HG03457 (cell line): ENCODE measurements around the gene BABAM2.

Source experiments
- ATAC-seq: cut with Tn5 transposase; IDR thresholded peaks from one replicate; pipeline ENCODE4 v1.9.1; 2021; ENCODE audit warnings: moderate number of reproducible peaks; ENCODE audit not compliant: unreplicated experiment

BABAM2 gene

GRCh38 chr2:27906074-27906473 is 15.5 kb downstream of the BABAM2 start:
- no peak for ATAC-seq

GRCh38 chr2:27907547-27907946 is 17.0 kb downstream of the BABAM2 start:
- ATAC-seq: no peak

DNA sequence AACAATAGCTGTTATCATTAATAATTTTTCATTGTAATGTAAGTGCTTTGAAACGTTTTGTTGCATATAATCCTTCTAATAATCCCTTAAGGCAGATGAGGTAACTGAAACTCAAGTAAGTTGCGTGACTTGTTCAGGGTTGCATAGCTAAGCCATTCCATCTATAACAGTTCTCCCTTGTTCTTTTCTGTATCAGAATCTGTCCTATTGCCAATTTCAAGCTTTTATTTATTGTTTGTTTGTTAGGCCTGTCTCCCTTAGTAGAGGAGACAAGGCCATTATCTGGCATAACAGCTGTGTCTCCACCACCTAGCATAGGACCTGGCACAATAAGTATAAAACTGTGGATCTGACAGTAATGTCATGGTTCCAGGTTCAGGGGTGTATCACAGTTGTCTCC is 19.4 kb downstream of the BABAM2 start:
- no peak for ATAC-seq

DNA sequence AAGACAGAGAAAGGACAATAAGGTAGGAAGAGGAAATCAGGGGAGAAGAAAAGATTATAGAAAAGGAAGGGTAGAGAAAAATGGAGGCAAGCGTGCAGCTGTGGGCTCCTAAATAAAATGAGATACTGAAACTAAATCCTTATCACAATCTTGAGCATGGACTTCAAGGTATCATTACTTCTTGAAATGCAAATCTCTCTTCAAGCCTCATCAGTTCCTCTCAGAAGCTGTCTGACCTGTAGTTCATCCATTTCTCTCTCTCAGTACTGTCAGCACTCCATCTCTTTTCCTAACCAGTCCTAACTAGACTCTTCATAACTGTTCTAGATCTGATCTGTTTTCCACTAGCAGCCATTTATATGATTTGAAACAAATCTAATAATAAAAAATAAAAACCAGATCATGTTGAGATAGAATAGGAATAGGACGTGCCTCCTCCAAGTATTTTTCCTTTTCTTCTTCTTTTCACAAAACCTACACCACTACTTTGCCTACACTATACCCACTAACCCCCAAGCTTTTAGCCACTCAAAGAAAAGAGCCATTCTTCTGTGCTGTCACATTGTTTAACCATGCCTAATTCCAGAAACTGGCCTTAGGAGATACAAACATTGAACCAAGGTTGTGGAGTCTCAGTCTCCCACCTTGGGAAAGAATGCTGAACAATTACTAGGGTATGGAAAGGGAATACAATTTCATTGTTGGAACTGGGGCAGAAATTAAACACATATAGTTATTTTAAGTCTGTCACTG is 21.1 kb downstream of the BABAM2 start:
- no peak for ATAC-seq

DNA sequence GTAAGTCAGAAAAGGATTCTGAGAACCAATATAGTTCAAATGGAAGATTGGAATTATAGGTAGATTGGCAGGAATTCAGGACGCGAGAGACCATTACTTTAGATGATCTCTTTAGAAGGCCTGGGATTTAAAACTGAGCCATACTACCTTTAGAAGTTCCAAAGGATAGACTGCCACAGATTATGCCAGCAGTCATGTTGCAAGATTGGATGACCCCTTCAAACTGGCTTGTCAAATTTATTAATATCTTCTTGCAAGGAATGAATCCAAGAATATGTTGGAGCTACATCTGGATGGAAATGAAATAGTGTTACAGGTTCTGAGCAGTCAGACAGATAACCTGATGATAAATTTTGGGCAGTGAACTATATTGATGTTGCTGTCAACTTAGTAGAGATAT is 22.0 kb downstream of the BABAM2 start:
- ATAC-seq: no peak

- no peak for ATAC-seq
Observed at GRCh38 chr2:27914041-27914804, 23.7 kb downstream of the BABAM2 start.

- ATAC-seq: no peak
Observed at GRCh38 chr2:27914805-27915175, 24.3 kb downstream of the BABAM2 start.

GRCh38 chr2:27915191-27915590 is 24.7 kb downstream of the BABAM2 start:
- ATAC-seq: no peak

- no peak for ATAC-seq
Observed at GRCh38 chr2:27915874-27916273, 25.3 kb downstream of the BABAM2 start.

- ATAC-seq: no peak
Observed at GRCh38 chr2:27916293-27916995, 25.9 kb downstream of the BABAM2 start.

DNA sequence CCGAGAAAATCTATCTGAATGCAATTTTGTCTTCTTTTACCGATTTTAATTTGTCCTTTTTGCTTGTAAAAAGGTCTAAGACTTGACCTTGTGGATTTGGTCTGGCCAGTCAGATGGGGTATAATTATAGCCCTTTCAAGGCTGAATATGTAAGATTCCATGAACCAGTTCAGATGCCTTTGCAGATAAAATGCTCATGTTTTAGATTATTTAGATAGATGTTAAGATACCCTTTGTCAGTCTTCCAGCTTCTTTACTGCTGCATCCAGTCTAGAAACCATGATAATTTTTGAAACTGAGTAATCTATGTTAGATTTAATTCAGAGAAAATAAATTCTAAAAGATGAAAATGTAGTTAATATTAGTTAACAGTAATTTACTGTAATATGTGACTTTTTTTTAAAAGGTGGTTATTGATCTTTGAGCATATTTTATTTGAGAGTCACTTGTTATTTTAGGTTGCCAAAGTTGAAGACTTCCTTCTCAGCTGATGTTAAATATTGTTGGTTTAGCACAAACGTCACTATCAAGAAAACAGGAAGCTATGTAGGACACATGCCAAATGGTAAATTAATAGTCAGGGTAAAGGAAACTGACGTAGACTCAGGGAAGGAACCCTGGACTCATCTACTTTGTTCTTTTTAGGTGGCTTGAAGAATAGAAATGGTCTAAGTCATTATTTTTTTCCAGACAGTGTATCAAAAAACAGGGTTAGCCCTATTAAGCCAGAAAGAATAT is 29.8 kb downstream of the BABAM2 start:
- no peak for ATAC-seq

- no peak for ATAC-seq
Observed at GRCh38 chr2:27921424-27921823, 30.9 kb downstream of the BABAM2 start.

- no peak for ATAC-seq
Observed at GRCh38 chr2:27921880-27922547, 31.5 kb downstream of the BABAM2 start.

DNA sequence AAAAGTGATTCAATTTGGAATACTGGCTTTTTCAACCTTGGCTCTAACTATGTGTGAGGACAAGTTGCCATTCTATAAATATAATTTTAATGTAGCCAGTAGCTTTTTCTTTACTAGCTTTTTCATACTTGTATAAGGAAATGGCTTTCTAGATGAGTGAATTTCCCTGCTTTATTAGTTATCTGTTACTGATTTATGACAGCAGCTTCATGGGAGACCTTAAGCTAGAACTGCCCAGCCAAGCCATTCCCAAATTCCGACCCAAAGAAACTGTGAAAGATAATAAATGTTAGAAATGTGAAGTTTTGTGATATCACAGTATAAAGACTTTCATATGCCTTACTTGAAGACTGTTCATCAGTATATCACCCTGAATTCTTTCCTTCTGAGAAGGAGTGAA is 32.3 kb downstream of the BABAM2 start:
- no peak for ATAC-seq

DNA sequence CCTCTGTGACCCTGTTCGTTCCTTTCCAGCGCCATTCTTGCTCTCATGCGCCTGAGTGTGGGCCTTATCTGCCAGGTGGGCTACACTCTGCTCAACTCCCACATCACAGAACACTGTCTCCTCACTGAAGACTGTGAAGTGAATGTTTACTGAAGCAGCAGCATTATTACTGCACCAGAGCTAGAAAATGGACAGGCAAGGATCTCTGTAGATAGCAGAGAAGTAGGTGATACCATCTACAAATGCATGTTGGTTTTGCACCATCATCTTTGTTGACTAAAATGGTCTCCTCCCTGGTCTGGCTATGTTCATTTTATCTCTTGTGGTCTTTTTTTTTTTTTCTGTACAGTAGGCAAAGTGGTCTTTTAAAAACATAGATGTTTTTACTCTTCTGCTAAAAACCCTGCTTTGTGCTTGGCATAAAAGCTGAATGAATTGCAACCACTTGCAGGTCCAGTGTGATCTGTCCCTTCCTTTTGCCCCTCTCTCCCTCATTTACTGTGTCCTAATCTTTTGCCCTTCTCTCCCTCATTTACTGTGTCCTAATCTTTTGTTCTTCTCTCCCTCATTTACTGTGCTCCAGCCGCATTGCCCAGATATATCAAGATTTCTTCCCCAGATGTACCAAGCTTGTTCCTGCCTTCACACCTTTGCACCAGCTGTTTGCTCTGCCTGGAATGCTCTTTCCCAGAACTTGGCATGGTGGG is 35.4 kb downstream of the BABAM2 start:
- ATAC-seq: no peak

DNA sequence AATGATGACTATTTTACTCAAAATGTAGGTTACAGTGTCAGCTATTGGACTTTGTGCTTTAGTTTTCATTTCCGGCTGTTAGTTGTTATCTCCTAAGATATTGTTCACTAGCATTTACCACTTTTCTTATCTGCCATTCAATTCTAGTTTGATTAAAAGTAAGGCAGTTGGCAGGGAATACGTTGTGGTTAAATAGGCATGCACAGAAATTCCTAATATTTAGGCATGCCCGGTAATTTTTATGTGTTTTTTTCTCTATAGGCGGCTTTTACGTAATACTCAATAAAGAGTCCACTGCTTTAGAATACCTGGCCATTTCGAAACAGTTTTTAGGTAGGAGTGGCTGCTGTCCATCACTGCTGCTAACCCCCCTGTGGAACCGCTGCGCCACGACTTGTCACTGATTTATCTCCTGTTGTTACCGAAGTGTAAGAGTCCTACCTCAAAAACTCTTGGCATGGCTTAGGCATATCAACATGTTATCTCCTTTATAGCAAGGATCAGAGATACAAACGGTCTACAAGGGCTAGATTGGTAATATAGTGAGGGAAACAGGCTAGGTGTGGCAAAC is 39.5 kb downstream of the BABAM2 start:
- ATAC-seq: no peak

DNA sequence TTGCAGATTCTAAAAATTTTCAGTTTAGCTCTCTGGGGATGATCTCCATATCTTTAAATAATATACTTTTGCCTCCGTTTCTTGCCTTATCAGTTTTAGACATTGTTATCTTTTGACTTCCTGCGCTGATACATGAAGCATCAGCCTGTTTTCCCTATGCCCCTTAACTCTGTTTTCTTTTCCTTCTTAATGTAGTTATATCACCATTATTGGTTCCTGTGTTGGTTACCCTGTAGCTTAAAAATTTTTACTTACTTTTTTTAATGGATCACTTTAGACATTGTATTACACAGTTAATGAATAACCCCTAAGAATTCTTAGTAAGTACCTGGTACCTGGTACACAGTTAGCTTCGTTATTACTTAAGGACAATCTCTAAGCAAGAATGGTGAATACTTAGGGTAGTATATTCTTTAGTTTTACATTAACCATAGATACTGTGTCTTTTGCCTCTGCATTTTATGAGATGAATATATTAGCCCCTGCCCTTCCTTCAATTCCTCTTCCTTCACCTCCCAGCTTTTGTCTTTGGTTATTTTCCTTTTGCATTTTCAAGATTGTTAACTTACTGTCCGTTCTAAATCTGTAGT is 40.9 kb downstream of the BABAM2 start:
- ATAC-seq: no peak

- no peak for ATAC-seq
Observed at GRCh38 chr2:27932396-27932795, 41.9 kb downstream of the BABAM2 start.

- ATAC-seq: no peak
Observed at GRCh38 chr2:27935026-27935425, 44.5 kb downstream of the BABAM2 start.
